T-helper 2 cell treated with Interferon-gamma antibody and Interleukin-4, amounts not matched to agents 100 ng/mL and 5 ng/mL, for 36 hours (primary cell): ENCODE data around the gene PDPK1. TPM values are rescaled to one million over a fixed set of nuclear protein-coding genes. Genes with fewer than 3 reads are reported as not detected.

Experiments used
- intact Hi-C: fragments of 100-400 bp; cut with micrococcal nuclease; formaldehyde crosslinking; loops from one replicate; pipeline ENCODE4 v1.15.1; 2023
- total RNA-seq: library from RNA; stranded (reverse); gene quantifications from 2 replicates; pipeline ENCODE4 v1.2.3, GENCODE V29; 2022

PDPK1 gene
- total RNA-seq, 1 donor from 2014 or later = 47.1 TPM

DNA sequence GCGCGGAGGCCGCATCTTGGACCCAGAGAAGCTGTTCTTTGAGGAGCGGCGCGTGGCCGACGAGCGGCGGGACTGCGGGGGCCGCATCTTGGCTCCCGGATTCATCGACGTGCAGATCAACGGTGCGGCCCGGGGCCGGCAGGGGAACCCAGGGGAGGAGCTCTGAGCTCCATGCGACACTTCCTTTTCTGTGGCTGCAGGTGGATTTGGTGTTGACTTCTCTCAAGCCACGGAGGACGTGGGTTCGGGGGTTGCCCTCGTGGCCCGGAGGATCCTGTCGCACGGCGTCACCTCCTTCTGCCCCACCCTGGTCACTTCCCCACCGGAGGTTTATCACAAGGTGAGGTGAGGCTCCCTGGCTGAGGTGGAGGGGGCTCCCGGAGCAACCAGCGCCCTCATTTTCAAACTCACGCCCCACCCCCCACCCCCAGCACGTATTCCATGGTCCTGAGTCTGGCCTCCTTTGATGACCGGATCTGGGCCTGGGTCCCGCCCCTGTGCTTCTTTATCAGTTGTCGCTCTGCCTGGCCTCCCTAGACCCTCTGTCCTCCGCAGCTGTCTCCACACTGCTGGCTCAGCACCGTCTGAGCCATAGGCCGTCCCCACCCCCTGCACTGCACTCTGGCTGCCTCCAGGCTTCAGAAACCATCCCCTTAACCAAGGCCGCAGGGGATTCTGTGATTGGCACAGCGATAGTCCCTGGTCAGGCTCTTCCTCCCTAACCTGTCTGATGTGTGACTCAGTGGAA, 16.9 kb upstream of the PDPK1 start:
- intact Hi-C loops = loop anchor here (1.0 kb wide), 1 partner anchor 11 kb away; no protein-coding TSS in a partner anchor

DNA sequence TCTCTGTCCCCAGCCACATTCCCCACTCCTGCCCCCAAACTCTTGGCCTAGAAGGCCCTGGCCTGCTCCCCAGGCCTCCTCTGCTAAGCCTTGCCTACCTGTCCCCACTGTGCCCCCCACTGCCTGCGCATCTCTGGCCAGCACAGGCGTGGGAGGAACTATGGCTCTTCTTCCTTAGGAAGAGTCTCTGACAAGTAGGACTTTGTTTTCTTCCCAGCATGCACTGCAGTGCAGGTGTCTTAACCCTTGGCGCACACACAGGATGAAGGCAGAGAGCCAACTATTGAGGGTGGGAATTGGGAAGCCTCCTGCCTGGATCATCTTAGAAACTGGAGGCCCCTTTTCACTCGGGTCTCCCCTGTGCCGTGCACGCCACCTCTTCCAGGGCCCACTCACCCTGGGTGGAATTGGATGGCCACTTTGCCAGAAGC, 14.0 kb upstream of the PDPK1 start:
- intact Hi-C loops = no loop called here

DNA sequence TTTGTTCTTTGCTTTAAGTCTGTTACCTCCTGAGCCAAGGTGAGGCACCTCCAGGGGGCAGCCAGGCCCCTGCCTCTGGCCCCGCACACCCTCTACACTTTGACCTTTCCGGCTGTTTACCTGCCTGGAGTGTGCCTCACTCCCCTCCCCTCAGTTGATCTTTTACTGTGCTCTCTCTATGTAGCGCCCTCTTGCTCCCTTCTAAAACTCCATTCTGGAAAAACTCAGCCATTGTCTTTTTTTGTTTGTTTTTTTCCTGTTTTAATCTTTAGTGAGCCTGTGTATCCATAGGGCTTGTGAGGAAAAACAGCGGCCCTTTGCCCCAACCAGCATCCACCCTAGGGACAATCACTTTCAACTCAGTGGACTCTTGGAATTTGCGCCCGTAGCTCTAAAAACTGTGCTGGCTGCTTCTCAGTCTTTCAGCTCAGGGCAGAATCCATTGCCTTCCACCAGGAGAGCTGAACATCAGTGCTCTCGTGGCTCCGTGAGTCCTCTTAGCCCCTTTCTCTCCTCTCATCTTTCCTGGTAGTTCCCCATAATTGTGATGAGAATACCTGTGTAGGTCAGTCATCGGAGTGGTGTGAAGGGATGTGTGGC, 13.4 kb upstream of the PDPK1 start:
- intact Hi-C loops = no loop called here

DNA sequence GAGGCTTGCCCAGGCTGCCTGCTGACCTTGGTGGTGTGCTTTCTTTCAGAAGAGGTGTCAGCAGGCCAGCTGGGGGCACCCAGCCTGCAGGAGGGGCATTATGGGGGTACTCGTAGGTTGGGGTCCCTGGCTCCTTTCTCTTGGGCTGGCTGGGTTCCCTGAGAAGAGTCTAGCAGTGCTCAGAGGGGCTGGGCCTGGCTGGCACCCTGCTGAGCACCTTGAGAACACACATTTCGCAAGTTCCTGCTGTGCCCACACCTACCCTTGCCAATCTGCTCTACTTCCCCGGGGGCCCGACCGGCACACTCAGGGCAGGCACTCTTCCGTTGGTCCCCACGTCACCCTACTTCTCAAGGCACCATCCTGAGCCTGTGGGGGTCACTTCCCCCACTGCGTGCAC, 11.7 kb upstream of the PDPK1 start:
- intact Hi-C loops = no loop called here

DNA sequence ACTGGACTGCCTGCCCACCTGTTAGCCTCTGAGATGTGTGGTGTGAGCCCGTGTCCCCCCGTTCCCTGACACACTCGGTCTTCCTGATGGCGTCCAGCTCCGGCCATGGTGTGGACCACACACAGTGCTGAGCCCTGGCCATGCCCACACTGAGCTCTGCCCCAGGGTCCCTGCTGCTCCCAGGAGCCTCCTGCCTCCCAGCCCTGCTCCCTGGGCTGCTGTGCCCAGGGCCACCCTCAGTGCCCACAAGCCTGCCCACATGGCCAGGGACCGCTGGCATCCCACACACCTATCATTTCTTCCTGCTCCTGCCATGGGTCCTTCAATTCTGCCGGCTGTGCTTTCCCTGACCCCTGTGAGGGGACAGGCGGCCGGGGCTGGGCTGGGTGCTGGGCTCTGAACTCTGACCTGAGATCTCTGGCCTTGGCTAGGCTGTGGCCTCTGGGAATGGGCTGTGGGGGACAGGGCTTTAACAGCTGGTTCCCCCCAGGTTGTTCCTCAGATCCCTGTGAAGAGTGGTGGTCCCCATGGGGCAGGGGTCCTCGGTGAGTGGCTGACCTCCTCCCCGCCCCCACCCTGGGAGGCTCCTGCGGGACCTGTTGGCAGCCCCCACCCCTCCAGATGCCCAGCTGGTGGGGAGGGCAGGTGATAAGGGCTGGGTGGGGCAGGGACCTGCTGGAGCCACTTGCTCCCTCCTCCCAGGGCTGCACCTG, 10.6 kb upstream of the PDPK1 start:
- intact Hi-C loops = no loop called here

DNA sequence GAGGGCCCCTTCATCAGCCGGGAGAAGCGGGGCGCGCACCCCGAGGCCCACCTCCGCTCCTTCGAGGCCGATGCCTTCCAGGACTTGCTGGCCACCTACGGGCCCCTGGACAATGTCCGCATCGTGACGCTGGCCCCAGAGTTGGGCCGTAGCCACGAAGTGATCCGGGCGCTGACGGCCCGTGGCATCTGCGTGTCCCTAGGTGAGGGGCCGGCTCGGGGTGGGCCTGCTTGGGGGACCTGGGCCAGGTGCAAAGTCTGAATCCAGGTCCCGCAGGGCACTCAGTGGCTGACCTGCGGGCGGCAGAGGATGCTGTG, 10.1 kb upstream of the PDPK1 start:
- intact Hi-C loops = no loop called here

DNA sequence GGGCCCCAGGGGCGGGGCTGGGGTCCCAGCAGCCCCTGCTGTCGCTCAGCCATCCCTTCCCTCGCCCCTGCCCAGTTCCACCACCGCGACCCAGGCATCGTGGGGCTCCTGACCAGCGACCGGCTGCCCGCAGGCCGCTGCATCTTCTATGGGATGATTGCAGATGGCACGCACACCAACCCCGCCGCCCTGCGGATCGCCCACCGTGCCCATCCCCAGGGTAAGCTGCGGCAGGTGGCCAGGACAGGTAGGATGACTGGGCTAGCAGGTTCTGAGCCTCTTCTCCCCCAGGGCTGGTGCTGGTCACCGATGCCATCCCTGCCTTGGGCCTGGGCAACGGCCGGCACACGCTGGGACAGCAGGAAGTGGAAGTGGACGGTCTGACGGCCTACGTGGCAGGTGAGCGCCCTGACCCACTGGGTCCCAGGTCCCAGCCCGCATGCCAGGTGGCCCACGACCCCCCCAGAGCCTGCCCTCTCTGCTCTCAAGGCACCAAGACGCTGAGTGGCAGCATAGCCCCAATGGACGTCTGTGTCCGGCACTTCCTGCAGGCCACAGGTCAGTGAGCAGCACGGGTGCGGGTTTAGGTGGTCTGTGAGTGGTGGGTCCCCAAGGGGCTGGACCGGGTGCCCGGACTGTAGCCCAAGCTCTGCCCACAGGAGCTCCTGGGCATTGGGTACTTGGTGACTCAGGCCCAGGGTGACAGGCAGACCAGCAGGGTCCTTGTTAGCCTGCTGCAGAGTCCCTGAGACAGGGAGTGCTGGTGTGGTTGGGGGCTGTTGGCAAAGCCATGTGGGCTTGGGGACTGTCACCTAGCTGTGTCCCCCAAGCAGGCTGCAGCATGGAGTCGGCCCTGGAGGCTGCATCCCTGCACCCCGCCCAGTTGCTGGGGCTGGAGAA, 9.4 kb upstream of the PDPK1 start:
- intact Hi-C loops = no loop called here

DNA sequence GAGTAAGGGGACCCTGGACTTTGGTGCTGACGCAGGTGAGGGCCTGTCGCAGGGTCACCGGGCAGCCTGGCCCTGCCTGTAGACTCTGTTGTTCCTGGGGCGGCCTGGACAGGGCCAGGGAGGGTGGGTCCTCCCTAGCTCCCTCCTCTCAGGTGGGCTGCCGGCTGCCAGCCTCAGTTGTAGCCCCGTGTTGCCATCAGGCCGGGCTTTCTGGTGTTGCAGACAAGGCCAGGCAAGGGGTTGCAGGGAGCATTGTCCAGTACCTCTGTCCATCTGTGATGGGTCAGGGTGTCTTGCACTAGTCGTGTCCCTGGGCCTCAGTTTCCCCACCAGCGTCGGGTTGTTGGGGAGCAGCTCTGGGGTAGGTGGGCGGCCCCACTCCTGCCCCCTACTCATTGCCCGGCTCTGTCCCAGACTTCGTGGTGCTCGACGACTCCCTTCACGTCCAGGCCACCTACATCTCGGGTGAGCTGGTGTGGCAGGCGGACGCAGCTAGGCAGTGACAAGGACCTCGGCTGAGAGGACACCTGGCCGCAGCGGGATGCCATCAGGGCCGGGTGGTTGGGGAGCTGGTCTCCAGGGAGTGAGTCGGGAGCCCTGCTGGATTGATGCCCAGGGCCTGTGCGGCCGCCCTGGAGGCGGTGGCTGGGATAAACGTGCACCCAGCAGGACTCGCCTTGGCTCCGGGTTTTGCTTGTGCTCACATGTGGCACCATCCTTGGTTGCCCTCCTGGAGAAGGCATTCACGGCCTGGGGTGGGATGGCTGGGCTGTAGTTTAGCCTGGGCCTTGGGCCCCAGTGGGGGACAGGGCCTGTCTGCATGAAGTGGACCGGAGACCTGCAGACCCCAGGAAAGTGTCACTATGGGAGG, 8.5 kb upstream of the PDPK1 start:
- intact Hi-C loops = no loop called here

DNA sequence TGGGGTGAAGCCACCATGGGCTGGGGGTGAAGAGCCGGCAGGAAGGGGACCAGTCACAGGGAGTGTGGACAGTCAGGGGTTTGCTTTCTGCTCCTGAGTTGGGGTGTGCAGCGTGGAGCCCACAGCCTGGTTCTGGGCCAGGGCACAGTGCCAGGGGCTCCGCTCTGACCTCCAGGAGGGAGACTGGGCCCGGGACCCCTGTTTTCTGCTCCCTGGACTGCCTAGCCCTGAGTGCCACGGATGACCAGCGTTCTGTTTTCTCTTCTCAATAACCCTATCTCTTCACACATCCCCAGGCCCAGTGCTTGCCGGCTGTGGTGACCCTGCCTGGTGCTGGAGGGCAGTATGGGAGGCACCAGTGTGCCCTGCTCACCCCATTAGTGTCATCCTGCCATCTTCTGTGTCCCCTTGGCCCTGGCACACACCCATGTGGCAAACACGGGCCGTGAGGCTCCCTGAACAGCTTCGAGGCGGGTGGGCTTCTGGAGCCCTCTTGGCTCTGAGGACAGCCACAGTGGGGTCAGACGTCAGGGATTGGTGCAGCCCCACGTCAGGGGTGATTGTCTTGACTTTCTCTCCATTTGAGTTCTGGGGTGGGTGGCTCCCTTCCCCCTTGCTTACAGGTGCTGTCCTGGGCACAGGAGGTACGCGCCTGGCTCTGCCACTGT, 7.7 kb upstream of the PDPK1 start:
- intact Hi-C loops = loop anchor here (5.0 kb wide), 1 partner anchor 142 kb away; no protein-coding TSS in a partner anchor

DNA sequence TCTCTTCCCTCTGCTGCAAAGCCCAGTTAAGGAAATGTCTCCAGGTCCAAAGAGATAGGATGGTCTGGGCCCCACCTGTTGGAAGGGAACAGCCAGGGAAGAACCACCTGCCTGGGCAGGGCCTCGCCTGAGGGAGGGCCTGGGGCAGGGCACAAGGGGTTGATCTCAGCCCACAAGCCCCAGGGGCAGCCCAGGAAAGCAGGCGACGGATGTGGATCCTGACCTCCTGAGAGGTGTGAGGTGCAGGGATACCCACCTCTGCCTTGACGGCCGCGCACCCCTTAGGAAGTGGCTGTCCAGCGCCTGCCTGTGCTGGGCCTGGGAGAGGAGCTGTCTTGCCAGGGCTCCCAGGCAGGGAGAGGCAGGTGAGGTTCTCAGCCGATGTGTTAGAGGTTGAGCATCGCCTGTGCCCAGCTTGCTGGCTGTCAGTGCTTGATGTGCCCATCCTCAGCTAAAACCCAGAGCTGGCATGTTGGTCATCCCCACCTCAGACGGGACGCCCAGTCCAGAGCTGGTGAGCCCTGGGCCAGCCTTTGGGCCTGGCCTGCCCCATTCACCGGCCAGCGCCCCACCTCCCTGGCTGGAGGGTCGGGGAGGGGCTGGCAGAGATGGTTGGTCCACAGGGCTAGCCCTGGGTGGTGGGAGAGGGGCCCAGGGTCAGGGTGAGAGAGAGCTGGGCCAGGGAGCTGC, 7.0 kb upstream of the PDPK1 start:
- intact Hi-C loops = loop anchor here (5.0 kb wide), 1 partner anchor 142 kb away; no protein-coding TSS in a partner anchor

DNA sequence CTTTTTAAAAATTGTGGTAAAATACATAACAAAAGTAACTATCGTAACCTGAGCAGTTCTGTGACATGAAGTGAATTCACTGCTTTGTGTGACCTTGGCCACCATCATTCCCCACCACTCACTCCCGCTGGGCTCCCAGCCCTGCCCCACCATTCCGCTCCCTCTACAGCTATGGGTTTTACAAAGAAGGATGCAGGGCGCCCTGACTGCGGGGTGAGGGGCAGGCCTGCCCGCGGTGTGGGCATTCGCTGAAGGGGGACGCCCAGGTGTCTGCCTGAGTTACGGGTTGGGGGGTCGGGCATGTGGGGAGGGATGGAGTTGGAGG, 6.5 kb upstream of the PDPK1 start, which contains the start of gene CEMP1:
TSS of gene CEMP1 (minus strand) at position 38 of the 325 bp plus-strand sequence. CDS start 335 bp downstream, outside the sequence.
- intact Hi-C loops = loop anchor here (5.0 kb wide), 1 partner anchor 141 kb away; no protein-coding TSS in a partner anchor

DNA sequence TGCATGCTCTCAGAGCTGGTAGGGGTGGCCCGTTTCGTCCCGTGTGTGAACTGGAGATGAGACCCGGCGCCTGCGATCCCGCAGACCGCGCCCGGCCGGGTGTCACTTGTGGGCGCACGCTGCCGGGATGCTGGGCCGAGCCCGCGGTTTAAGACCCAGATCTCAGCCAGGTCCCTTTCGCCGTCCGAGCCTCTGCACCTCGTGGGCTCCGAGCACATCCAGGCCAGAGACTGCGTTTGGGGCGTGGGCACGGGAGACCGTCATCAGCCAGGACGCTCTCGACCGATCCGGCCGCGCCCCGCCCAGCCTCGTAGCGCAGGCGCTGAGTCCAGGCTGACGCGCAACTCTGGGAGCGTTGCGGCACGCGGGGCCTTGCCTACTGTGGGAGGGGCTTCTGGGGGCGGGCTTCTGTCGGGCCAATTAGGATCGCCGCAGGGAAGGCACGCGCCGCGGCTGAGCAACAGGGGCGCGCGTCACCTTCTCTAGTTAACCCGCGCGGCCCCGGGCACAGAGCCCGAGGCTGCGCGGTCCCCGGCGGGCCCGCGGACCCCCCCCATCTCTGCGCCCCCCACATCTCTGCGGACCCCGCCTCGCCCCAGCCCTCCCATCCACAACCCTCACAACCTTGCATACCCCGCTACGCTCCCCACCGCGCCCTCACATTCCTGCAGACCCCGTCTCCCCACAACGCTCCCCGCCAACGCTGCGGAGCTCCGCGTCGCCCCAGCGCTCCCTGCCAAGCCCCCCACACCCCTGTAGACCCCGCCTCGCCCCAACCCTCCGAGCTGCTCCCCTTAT, 5.9 kb upstream of the PDPK1 start:
- intact Hi-C loops = loop anchor here (1.0 to 5.0 kb wide), 3 partner anchors 12 to 140 kb away; partner anchors contain the start of genes AMDHD2 and ATP6V0C

DNA sequence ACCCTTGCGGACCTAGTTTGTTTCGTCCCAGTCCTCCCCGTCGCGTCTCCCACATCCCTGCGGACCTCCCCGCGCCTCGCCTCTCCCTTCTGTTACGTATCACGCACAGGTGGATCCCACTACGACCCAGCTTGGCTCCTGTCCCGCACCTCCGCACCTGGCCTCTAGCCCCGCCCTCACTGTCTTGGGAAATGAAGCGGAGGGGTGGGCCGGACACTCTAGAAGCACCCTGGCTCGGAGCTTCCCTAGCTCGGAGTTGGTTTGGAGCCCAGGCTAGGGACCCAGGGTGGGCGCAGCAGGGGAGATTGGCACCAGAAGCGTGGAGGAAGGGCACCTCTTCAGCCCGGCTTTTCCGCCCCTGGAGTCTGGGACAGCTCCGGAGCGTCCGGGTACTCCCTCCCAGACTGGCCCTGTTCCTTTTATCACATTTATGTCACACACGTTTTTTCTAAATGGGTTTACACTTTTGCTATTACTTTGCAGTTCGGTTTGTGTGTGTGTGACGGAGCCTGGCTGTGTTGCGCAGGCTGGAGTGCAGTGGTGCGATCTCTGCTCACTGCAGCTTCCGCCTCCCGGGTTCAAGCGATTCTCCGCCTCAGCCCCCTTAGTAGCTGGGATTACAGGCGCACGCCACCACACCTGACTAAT, 5.2 kb upstream of the PDPK1 start:
- intact Hi-C loops = loop anchor here (1.0 to 5.0 kb wide), 3 partner anchors 12 to 140 kb away; partner anchors contain the start of genes AMDHD2 and ATP6V0C

DNA sequence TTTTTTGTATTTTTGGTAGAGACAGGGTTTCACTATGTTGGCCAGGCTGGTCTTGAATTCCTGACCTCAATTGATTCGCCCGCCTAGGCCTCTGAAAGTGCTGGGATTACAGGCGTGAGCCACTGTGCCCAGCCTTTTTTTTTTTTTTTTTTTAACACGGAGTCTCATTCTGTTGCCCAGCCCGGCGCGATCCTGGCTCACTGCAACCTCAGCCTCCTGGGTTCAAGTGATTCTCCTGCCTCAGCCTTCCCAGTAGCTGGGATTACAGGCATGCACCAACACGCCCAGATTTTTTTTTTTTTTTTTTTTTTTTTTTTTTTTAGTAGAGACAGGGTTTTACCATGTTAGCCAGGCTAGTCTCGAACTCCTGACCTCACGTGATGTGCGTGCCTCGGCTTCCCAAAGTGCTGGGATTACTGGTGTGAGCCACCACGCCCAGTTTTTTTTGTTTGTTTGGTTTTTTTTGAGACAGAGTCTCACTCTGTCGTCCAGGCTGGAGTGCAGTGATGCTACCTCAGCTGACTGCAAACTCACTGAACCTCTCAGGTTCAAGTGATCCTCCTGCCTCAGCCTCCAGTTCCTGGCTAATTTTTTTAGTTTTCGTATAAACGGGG, 4.6 kb upstream of the PDPK1 start:
- intact Hi-C loops = loop anchor here (5.0 kb wide), 1 partner anchor 139 kb away; no protein-coding TSS in a partner anchor

DNA sequence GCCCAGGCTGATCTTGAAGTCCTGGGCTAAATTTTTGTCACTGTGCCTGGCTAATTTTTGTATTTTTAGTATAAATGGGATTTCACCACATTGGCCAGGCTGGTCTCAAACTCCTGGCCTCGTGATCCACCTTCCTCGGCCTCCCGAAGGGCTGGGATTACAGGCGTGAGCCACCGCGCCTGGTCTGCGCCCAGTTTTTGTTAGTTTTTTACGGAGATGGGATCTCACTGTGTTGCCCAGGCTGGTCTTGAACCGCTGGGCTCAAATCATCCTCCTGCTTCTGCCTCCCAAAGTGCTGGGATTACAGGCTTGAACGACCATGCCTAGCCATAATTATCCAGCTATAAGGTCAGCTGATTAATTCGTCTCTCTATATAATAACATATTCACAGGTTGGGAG, 3.9 kb upstream of the PDPK1 start:
- intact Hi-C loops = loop anchor here (5.0 kb wide), 1 partner anchor 138 kb away; no protein-coding TSS in a partner anchor

DNA sequence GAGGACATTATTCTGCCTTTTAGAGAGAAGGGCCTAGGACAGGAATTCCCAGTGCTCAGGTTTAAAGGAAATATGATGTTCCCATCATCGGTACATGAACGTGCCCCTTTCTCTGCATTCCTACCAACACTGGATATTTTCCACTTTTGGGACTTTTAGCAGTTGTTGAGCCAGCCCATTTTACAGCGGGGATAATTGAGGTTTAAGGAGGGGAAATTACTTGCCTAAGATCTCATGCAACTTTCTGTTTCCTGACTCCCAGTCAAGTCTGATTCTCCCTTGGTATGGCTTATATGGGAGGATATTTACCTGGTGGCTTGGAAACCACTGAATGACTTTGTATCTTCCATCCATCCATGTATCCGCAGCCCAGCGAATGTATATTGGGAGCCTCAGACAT, 3.5 kb upstream of the PDPK1 start:
- intact Hi-C loops = loop anchor here (5.0 kb wide), 1 partner anchor 138 kb away; no protein-coding TSS in a partner anchor

DNA sequence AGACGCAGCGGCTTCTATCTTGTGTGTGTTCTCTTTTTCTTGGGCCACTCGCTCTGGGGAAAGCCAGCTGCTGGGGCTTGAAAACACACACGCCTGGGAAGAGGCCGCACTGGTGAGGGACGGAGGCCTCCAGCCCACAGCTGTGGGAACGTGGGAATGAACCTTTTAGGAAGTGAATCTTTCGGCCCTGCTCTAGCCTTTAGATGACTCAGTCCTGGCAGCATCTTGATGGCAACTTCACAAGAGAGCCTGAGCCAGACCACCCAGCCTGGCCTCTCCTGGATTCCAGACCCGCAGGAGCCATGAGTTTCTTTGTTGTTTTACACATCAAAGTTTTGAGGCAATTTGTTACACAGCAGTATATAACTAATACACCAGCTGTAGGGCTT, 2.2 kb upstream of the PDPK1 start:
- intact Hi-C loops = no loop called here
